ENCODE data around the gene ZNF70. TPM values are rescaled to one million over a fixed set of nuclear protein-coding genes. Genes with fewer than 3 reads are reported as not detected.

ZNF70 gene
- total RNA-seq, 1 donor from 2014 or later: 2.5 TPM

- Mint-ChIP-seq H3K27ac (no peak overlapping the region), H3K9me3 (no peaks in the 10 kb centered on the region), H3K36me3 (ENCODE audit: low read depth) (peaks cover 2% of the 10 kb centered on the region), H3K4me1 (peaks cover 22% of the 10 kb centered on the region), H3K4me3 (no peak overlapping the region), H3K27me3 (no peaks in the 10 kb centered on the region)
- no peak for DNase-seq
- intact Hi-C loops (cut with micrococcal nuclease): no loop called here
Observed at GRCh38 chr22:23783265-23784150, 32.6 kb upstream of the ZNF70 start.

DNA sequence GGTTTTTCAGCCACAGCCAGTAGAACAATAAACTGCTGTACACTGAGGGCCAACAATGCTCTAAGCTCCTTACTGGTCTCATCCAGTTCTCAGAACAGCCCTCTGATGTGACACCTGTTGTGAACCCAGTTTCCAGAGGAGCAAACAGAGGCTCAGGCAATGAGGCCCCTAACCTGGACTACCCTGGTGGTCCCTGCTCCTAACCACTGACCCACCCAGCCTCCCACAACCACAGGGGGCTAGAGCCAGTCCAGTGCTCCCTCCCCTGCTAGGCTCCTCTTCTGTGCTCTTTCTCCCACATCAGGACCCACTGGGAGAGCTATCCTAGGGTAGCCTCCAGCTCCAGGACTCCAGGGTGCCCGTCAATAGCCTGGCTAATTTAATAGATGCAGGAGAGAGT is 31.8 kb upstream of the ZNF70 start:
- H3K4me1 Mint-ChIP-seq: peaks cover 16% of the 10 kb centered on the region
- H3K4me3 Mint-ChIP-seq: no peak overlapping the region
- DNase-seq: no peak
- intact Hi-C loops (cut with micrococcal nuclease): no loop called here
- no peak overlapping the region for H3K27ac Mint-ChIP-seq
- no peaks in the 10 kb centered on the region for H3K9me3 Mint-ChIP-seq
- no peaks in the 10 kb centered on the region for H3K27me3 Mint-ChIP-seq
- no peaks in the 10 kb centered on the region for H3K36me3 Mint-ChIP-seq (ENCODE audit: low read depth)

GRCh38 chr22:23782252-23782651 is 31.3 kb upstream of the ZNF70 start:
- no peak overlapping the region for H3K27ac Mint-ChIP-seq
- no peaks in the 10 kb centered on the region for H3K9me3 Mint-ChIP-seq
- H3K36me3 Mint-ChIP-seq (ENCODE audit: low read depth): no peaks in the 10 kb centered on the region
- no peaks in the 10 kb centered on the region for H3K27me3 Mint-ChIP-seq
- H3K4me1 Mint-ChIP-seq: peaks cover 14% of the 10 kb centered on the region
- intact Hi-C loops (cut with micrococcal nuclease): no loop called here
- H3K4me3 Mint-ChIP-seq: no peak overlapping the region
- no peak for DNase-seq

DNA sequence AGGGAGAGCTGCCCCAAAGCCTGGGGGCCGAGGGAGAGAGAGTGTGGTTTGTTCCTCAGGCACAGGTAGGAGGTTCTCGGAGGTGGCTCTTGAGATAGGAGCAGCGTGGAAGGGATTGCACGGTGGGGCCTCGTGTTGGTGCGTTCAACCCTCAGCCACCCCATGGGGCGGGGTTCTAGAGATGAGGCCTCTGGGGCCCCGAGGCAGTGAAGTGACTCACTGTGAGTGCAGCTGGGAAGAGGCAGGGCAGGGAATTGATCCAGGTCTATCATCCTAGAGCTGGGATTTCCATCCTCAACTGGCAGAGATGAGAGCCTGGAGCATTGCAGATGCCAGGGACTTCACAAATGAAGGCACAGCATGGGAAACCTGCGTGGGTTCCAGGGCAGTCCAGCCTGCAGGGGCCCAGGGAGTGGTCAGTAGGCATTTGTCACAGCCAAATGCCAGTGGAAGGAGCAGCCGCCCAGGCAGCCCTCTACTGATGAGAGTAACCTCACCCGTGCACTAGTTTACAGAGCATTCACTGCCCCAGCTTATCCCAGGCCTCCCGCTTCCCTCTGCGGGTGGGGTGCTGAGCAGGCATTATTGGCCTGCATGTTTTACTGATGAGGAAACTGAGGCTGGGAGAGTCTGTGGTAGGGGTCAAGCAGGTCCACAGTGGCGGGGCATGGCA is 30.7 kb upstream of the ZNF70 start:
- H3K27me3 Mint-ChIP-seq: no peaks in the 10 kb centered on the region
- H3K27ac Mint-ChIP-seq: no peak overlapping the region
- no peak overlapping the region for H3K4me3 Mint-ChIP-seq
- DNase-seq: no peak
- no peaks in the 10 kb centered on the region for H3K36me3 Mint-ChIP-seq (ENCODE audit: low read depth)
- H3K4me1 Mint-ChIP-seq: peaks cover 13% of the 10 kb centered on the region
- H3K9me3 Mint-ChIP-seq: no peaks in the 10 kb centered on the region
- intact Hi-C loops (cut with micrococcal nuclease): no loop called here

- Mint-ChIP-seq H3K36me3 (ENCODE audit: low read depth) (no peaks in the 10 kb centered on the region), H3K27me3 (no peaks in the 10 kb centered on the region), H3K27ac (no peak overlapping the region), H3K4me1 (peaks cover 8% of the 10 kb centered on the region), H3K4me3 (no peak overlapping the region), H3K9me3 (no peaks in the 10 kb centered on the region)
- intact Hi-C loops (cut with micrococcal nuclease): no loop called here
- no peak for DNase-seq
Observed at GRCh38 chr22:23781065-23781464, 30.2 kb upstream of the ZNF70 start.

- intact Hi-C loops (cut with micrococcal nuclease): no loop called here
- Mint-ChIP-seq H3K27ac (no peak overlapping the region), H3K4me3 (no peak overlapping the region), H3K9me3 (no peaks in the 10 kb centered on the region), H3K27me3 (no peaks in the 10 kb centered on the region), H3K4me1 (peaks cover 5% of the 10 kb centered on the region), H3K36me3 (ENCODE audit: low read depth) (no peaks in the 10 kb centered on the region)
- no peak for DNase-seq
Observed at GRCh38 chr22:23780146-23780748, 29.3 kb upstream of the ZNF70 start.

DNA sequence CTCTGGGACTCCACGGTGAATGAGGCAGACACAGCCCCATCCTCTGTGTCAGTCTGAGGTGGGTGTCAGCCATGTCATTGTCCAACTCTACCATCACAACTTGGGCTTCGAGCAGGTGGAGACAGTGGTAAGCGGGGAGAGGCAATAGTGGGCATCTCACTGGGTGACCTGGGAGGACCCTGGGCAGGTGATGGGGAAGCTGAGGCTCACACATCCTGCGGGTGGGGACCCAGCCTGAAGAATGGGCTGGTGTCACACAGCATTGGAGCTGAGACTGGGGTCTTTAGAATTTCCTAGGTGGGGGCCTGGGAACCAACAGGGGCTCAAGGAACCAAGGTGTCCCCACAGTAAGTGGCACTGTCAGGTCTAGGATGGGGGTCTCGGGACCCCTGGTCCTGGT is 28.8 kb upstream of the ZNF70 start:
- Mint-ChIP-seq H3K4me3 (no peak overlapping the region), H3K4me1 (peaks cover 5% of the 10 kb centered on the region), H3K27me3 (peaks cover 2% of the 10 kb centered on the region), H3K9me3 (no peaks in the 10 kb centered on the region), H3K27ac (no peak overlapping the region), H3K36me3 (ENCODE audit: low read depth) (no peaks in the 10 kb centered on the region)
- DNase-seq: no peak
- intact Hi-C loops (cut with micrococcal nuclease): no loop called here

DNA sequence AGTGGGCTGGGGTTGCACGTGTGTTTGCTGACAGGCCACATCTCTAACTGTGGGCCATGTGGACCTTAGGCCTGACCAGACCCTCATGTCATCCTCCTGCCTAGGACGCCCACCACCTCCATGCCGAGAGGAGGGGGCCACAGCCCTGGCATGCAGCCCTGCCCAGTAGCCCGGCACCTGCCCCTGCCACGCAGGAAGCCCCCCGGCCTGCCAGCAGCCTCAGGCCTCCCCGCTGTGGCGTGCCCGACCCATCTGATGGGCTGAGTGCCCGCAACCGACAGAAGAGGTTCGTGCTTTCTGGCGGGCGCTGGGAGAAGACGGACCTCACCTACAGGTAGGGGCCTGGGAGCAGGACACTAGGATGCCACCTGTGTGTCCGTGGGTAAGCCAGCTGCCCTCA is 28.2 kb upstream of the ZNF70 start:
- peaks cover 7% of the 10 kb centered on the region for H3K27me3 Mint-ChIP-seq
- H3K36me3 Mint-ChIP-seq (ENCODE audit: low read depth): no peaks in the 10 kb centered on the region
- H3K4me1 Mint-ChIP-seq: peaks cover under 1% of the 10 kb centered on the region
- intact Hi-C loops (cut with micrococcal nuclease): no loop called here
- DNase-seq: no peak
- H3K27ac Mint-ChIP-seq: no peak overlapping the region
- no peaks in the 10 kb centered on the region for H3K9me3 Mint-ChIP-seq
- no peak overlapping the region for H3K4me3 Mint-ChIP-seq

- Mint-ChIP-seq H3K4me1 (no peaks in the 10 kb centered on the region), H3K27ac (no peak overlapping the region), H3K36me3 (ENCODE audit: low read depth) (no peaks in the 10 kb centered on the region), H3K27me3 (peaks cover 9% of the 10 kb centered on the region), H3K4me3 (no peak overlapping the region), H3K9me3 (no peaks in the 10 kb centered on the region)
- DNase-seq: no peak
- intact Hi-C loops (cut with micrococcal nuclease): no loop called here
Observed at GRCh38 chr22:23778577-23778900, 27.6 kb upstream of the ZNF70 start.

DNA sequence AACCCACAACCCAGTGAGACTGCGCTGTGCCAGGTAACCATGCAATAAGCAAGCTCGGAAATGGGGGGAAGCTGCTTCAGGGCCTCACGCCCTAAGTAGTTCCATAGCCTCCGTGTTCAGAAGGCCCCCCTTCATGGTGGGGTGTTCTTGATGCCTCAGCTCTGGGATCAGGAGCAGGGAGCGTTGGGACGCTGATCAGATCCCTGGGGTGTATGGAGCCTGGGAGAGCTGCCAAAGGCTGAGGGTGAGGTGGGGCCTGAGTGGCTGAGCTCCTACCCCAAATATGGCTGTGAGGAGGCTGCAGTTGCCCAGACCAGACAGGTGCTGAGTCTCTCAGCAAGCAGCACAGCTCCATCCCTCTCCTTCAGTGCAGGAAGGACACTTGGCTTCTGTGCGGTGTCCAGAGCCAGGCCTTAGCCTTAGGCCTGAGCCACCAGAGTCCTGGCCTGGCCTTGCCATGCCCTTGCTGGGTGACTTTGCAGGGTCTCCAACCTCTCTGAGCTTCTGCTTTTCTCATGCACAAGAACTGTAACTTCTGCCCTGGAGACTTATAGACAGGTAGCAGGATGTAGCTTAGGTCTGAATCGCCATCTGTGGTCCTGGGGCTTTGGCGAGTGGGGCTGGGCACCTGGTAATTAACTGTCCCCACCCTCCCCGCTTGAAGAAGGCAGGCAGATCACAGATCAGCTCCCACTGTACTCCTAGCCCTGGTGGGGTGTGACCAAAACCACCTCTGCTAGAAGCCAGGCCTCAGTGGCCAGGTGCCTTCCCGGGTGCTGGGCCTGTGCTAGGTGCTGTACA is 27.1 kb upstream of the ZNF70 start:
- H3K36me3 Mint-ChIP-seq (ENCODE audit: low read depth): no peaks in the 10 kb centered on the region

GRCh38 chr22:23775779-23776375 is 25.0 kb upstream of the ZNF70 start:
- intact Hi-C loops (cut with micrococcal nuclease): no loop called here
- Mint-ChIP-seq H3K27me3 (peaks cover 17% of the 10 kb centered on the region), H3K4me1 (peaks cover 8% of the 10 kb centered on the region), H3K27ac (no peak overlapping the region), H3K4me3 (no peak overlapping the region), H3K36me3 (ENCODE audit: low read depth) (no peaks in the 10 kb centered on the region), H3K9me3 (no peaks in the 10 kb centered on the region)
- no peak for DNase-seq

More for the DNA sequence above, 27.1 kb upstream of the ZNF70 start:
- no peak for DNase-seq
- no peak overlapping the region for H3K27ac Mint-ChIP-seq
- no peaks in the 10 kb centered on the region for H3K9me3 Mint-ChIP-seq
- H3K4me3 Mint-ChIP-seq: no peak overlapping the region
- intact Hi-C loops (cut with micrococcal nuclease): no loop called here
- peaks cover 15% of the 10 kb centered on the region for H3K27me3 Mint-ChIP-seq
- peaks cover 5% of the 10 kb centered on the region for H3K4me1 Mint-ChIP-seq

- Mint-ChIP-seq H3K4me3 (no peak overlapping the region), H3K4me1 (peaks cover 10% of the 10 kb centered on the region), H3K9me3 (no peaks in the 10 kb centered on the region), H3K27me3 (peaks cover 17% of the 10 kb centered on the region), H3K36me3 (ENCODE audit: low read depth) (no peaks in the 10 kb centered on the region), H3K27ac (no peak overlapping the region)
- no peak for DNase-seq
- intact Hi-C loops (cut with micrococcal nuclease): no loop called here
Observed at GRCh38 chr22:23774922-23775436, 24.1 kb upstream of the ZNF70 start.

DNA sequence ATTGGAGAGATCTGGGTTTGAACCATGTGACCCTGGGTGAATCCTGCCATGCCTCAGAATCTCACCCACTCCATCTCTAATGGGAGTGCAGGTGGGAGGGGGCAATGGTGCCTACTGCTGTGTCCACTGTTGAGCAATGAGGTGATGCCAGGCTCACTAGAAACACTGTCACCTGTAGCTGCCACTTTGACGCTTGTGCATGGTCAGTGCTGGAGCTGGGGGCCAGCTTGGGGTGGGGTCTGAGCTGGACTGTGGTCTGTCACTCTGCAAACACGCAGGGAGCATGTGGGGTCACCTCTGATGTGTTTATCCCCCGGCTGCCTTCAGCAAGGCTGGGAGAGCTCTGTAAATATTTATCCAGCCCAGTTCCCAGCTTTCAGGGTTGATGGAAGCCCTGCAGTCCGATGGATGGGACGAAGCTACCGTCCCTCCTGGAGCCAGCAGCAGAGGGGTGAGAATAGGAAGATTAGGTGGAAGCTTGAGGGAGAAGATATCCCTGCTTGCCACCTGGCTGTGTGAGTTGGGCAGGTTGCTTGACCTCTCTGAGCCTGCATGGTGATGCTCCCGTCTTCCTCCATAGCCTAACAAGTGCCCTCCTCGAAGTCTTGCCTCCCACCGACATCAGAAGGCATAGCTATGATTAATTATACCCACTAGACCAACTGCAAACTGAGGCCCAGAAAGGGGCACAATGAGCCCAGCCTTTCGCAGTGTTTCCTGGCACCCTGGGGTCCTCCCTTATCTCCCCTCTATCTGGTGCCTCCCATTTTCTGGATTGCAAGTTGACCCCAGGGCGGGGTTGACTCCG is 23.4 kb upstream of the ZNF70 start:
- Mint-ChIP-seq H3K27me3 (peaks cover 17% of the 10 kb centered on the region), H3K9me3 (no peaks in the 10 kb centered on the region), H3K27ac (no peak overlapping the region), H3K4me1 (peaks cover 10% of the 10 kb centered on the region), H3K4me3 (no peak overlapping the region), H3K36me3 (ENCODE audit: low read depth) (no peaks in the 10 kb centered on the region)
- intact Hi-C loops (cut with micrococcal nuclease): no loop called here
- no peak for DNase-seq

Data from activated CD4-positive, alpha-beta T cell treated with anti-CD3 and anti-CD28 coated beads, Interleukin-2, amount 10 ng/mL, durations not matched to agents 24 days and 14 days (primary cell).